Ishikawa (cell line): ENCODE measurements around the gene COX14.

Experiments
- CEBPB ChIP-seq: IDR thresholded peaks from 2 replicates; pipeline ENCODE4 v1.6.1; 2012
- CREB1 ChIP-seq: IDR thresholded peaks from 2 replicates; pipeline ENCODE4 v1.6.1; 2012; ENCODE audit warnings: low read depth
- EP300 ChIP-seq: IDR thresholded peaks from 2 replicates; pipeline ENCODE4 v1.6.1; 2012; ENCODE audit warnings: borderline replicate concordance
- FOXM1 ChIP-seq: IDR thresholded peaks from 2 replicates; pipeline ENCODE4 v1.6.1; 2012; ENCODE audit warnings: low read depth, borderline replicate concordance
- MAX ChIP-seq: IDR thresholded peaks from 2 replicates; pipeline ENCODE4 v1.6.1; 2012
- NFIC ChIP-seq: IDR thresholded peaks from 2 replicates; pipeline ENCODE4 v1.6.1; 2012
- RAD21 ChIP-seq: IDR thresholded peaks from 2 replicates; pipeline ENCODE4 v1.6.1; 2012; ENCODE audit warnings: low read depth
- TAF1 ChIP-seq: IDR thresholded peaks from 2 replicates; pipeline ENCODE4 v1.6.1; 2012; ENCODE audit warnings: low read depth, mild to moderate bottlenecking
- TCF12 ChIP-seq: IDR thresholded peaks from 2 replicates; pipeline ENCODE4 v1.6.1; 2012; ENCODE audit warnings: low read depth
- TEAD4 ChIP-seq: IDR thresholded peaks from 2 replicates; pipeline ENCODE4 v1.6.1; 2012
- YY1 ChIP-seq: IDR thresholded peaks from 2 replicates; pipeline ENCODE4 v1.6.1; 2012; ENCODE audit warnings: low read depth
- ZBTB7A ChIP-seq: IDR thresholded peaks from 2 replicates; pipeline ENCODE4 v1.6.1; 2012; ENCODE audit warnings: low read depth
- TF ChIP-seq, protein P1 (sequence below): IDR thresholded peaks from 2 replicates; pipeline ENCODE4 v1.6.1; 2012; ENCODE audit warnings: low read depth, mild to moderate bottlenecking

- no peak for TF ChIP-seq MAX
- no peak for TF ChIP-seq EP300
- TF ChIP-seq CEBPB, result no peak
- TF ChIP-seq FOXM1, result no peak
- TF ChIP-seq, protein P1, sequence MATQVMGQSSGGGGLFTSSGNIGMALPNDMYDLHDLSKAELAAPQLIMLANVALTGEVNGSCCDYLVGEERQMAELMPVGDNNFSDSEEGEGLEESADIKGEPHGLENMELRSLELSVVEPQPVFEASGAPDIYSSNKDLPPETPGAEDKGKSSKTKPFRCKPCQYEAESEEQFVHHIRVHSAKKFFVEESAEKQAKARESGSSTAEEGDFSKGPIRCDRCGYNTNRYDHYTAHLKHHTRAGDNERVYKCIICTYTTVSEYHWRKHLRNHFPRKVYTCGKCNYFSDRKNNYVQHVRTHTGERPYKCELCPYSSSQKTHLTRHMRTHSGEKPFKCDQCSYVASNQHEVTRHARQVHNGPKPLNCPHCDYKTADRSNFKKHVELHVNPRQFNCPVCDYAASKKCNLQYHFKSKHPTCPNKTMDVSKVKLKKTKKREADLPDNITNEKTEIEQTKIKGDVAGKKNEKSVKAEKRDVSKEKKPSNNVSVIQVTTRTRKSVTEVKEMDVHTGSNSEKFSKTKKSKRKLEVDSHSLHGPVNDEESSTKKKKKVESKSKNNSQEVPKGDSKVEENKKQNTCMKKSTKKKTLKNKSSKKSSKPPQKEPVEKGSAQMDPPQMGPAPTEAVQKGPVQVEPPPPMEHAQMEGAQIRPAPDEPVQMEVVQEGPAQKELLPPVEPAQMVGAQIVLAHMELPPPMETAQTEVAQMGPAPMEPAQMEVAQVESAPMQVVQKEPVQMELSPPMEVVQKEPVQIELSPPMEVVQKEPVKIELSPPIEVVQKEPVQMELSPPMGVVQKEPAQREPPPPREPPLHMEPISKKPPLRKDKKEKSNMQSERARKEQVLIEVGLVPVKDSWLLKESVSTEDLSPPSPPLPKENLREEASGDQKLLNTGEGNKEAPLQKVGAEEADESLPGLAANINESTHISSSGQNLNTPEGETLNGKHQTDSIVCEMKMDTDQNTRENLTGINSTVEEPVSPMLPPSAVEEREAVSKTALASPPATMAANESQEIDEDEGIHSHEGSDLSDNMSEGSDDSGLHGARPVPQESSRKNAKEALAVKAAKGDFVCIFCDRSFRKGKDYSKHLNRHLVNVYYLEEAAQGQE, result no peak
- no peak for TF ChIP-seq RAD21
- TF ChIP-seq YY1, result no peak
- no peak for TF ChIP-seq TAF1
- no peak for TF ChIP-seq NFIC
- no peak for TF ChIP-seq CREB1
- no peak for TF ChIP-seq TEAD4
- TF ChIP-seq ZBTB7A, result no peak
- no peak for TF ChIP-seq TCF12
Observed at GRCh38 chr12:50110127-50110761, 1.8 kb upstream of the COX14 start.
